Activated CD8-positive, alpha-beta memory T cell treated with anti-CD3 and anti-CD28 coated beads, Interleukin-2, amount 50 U/mL, for 4 hours (primary cell): Measurements from ENCODE around the gene ITPR2.
A peak's percentile ranks its signal among the peaks of the same experiment; 100 is the strongest.
"Not testable (repeated sequence)": the region's sequence is repeated elsewhere in the genome, so short reads cannot be mapped to it uniquely, and the experiment has no call there.

Source experiments
- DNase-seq: peaks from one replicate; pipeline ENCODE4 v3.0.0-alpha.2; 2020

ITPR2 gene

DNA sequence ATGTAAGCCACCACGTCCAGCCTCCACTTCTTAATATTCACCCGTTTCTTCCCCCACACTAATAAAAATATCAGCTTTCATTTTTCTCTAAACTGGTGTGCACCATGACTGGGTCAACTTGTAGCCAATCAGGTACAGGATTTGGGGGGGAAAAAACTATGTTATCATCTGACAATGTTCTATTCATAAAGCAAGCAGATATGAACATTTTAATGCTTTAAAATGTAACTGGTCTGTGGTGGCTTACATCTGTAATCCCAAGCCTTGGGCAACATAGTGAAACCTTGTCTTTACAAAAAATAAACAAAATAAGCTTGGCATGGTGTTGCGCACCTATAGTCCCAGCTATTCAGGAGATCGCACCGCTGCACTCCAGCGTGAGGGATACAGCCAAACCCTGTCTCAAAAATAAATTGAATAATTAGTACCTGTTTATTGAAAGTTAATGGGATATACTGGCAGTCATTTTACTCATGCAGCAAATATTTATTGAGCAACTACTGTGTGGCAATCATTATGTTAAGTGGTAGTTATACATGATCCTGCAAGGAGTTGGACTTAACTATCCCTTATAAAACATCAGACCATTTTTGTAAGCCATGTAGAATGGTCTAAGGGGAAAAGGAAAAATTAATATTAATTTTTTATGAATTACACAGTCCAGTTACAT, 15.3 kb upstream of the ITPR2 start:
- no peak for DNase-seq

DNA sequence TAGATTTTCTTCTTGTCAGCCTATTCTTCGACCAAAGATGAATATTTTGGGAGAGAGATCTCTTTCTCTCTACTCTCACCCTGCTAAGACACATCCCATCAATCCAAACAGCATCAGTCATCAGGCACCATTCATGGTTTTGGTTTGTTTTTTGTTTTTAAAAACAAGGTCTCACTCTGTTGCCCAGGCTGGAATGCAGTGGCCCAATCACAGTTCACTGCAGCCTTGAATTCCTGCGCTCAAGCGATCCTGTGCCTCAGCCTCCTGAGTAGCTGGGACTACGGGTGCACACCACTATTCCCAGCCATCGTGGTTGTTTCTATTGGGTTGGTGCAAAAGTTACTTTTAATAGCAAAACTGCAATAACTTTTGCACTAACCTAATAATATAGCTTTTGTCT, 14.4 kb upstream of the ITPR2 start:
- no peak for DNase-seq

DNA sequence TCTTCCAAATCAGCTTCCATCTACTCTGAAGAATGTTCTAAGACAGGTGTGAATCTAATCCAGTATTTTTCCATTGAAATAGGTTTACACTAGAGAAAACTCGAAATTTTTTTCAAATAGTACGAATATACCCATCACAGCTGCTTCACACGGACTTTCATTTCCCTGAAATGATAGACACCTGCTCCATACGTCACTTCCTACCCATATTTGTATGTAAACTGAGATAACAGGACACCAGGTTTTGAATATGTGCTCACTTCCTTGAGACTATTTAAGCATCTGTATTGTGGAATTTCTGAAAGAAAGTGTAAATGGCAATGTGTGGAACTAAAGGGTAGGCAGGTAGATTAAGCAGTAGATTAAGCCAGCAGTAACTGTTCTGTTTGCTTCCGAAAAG, 13.4 kb upstream of the ITPR2 start:
- DNase-seq = no peak

DNA sequence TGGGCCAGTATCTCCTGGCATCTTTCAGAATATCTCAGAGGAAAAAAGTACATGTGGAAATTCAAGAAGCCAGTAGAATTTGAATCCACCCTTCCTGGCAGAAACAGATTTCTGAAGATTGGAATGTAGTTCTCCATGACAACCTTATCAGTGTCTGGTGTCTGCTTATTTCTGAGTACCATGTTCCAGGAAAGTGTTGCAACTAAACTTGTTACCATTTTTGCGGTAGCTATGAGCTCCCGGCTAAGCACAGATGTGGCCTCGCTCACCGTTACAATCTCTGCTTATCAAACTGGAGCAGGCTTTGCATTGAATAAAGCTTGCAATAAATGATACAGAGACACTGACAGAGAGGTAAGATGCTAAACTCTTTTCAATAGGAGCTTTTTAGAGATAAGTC, 13.0 kb upstream of the ITPR2 start:
- no peak for DNase-seq

DNA sequence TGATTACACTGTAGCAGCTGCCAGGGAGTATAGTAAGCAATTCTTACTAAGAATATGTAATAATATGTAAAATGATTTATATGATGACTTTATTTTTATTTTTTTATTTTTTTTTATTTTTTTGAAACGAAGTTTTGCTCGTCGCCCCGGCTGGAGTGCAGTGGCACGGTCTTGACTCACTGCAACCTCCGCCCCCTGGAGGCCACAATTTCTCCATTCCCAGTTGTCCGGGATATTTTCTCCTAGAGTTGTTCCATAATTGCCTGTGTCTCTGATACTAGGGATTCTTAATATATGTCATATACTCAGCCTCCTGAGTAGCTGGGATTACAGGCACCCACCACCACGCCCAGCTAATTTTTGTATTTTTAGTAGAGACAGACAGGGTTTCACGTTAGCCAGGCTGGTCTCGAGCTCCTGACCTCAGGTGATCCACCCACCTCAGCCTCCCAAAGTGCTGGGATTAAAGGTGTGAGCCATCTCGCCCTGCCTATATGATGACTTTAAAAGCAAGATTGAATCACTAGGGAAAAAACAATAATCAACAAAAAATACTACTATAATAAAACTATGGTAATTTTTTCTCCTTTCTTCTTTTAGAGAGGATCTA, 12.2 kb upstream of the ITPR2 start:
- DNase-seq = peak; percentile 27

DNA sequence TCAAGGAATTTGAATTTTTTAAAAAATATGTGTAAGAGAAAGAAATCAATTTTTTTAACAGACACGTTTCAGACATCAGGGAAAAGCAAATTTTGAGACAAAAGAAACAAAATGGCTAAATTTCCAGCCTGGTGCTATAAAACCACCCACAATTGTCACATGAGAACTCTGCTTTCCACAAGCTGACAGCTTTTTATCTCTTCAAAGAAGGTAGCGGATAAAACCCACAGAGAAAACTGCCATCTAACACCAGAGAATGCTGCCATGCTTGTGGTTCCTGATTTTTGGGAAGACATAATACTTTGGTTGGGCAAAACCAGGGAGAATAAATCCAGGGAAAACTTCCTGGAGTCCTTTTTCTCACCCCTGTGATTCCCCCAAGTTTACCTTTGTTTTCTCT, 10.3 kb upstream of the ITPR2 start:
- DNase-seq = no peak

DNA sequence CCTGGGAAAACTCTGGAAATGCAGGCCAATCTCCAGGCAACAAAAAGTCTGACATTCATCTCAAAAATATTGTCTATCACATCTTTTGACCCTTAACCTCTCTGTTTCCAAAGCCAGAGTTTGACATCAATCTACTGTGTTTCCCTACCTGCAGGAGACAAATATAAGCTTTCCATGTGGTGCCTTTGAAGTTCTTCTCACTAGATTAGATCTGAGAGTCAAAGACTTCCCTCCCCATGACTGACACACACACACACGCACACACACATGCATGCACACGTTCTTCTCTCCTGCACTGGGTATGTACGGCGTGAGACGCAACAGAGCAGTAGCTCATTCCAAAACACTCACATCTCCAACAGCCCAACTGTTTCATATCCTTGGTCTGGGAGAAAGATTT, 8.1 kb upstream of the ITPR2 start:
- no peak for DNase-seq

DNA sequence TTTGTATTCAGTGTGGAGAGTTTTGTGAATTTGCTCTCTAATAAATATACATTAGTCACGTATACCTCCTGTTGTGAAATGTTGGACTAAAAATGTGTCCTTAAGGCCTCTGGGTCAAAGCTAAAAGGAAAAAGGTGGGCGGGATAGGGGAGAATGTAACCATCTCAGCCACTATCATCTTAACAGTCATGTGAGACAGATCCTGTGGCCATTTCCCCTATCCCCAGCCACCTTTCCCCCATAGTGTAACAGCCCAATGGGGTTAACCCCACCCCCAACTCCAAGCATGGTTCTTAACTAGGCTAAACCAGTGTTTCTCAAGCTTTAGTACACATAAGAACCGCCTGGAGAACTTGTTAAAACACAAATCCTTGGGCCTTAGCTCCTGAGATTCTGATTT, 6.5 kb upstream of the ITPR2 start:
- DNase-seq = no peak

DNA sequence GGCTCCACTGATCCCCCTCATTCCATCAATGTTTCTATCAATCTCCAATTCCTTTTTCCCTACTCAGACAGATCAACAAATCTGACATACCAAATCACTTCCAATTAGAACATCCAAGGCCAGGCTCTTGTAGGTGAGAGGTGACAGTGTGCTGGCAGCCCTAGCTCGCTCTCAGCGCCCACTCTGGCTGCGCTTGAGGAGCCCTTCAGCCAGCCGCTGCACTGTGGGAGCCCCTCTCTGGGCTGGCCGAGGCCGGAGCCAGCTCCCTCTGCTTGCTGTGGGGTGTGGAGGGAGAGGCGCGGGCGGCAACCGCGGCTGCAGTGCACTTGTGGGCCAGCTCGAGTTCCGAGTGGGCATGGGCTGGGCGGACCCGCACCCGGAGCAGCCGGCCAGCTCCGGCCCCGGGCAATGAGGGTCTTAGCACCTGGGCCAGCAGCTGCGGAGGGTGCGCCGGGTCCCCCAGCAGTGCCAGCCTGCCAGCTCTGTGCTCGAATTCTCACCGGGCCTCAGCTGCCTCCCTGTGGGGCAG, 6.0 kb upstream of the ITPR2 start:
- no peak for DNase-seq

DNA sequence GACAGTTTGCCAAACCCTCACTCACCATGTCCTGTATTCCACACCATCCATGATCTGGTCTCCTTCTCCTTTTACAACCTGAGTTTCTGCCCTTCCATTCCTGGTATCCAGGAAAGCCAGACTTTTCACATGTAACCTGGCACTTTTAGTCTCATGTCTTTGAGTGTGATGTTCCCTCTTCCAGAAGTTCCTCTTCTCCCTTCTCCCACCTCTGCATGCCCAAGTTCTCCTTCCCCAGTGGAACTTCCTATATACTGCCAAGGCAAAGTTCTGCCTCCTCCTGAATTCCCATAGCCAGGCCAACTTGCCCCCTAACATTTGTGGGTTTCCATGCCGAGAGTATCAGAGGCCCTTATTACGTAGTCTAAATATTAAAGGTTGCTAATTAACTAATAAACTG, 3.2 kb upstream of the ITPR2 start:
- DNase-seq = no peak

DNA sequence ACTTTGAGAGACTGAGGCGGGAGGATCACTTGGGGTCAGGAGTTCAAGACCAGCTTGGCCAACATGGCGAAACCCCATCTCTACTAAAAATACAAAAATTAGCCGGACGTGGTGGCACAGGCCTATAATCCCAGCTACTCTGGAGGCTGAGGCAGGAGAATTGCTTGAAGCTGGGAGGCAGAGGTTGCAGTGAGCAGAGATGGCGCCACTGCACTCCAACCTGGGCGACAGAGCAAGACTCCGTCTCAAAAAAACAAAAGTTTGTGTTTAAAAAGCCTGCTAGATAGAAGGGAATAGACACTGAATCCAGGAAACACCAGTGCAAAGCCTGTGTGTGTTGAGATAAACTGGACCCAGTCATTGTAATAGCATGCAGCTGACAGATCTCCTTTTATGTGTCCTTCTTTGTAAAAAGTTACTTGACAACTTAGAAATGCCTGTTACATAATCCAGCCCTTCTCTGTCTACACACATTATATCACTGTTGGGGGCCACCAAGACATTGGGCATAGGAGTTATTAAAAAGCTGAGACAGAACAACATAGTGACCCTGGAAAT, 1.6 kb upstream of the ITPR2 start:
- DNase-seq = not testable (repeated sequence)

DNA sequence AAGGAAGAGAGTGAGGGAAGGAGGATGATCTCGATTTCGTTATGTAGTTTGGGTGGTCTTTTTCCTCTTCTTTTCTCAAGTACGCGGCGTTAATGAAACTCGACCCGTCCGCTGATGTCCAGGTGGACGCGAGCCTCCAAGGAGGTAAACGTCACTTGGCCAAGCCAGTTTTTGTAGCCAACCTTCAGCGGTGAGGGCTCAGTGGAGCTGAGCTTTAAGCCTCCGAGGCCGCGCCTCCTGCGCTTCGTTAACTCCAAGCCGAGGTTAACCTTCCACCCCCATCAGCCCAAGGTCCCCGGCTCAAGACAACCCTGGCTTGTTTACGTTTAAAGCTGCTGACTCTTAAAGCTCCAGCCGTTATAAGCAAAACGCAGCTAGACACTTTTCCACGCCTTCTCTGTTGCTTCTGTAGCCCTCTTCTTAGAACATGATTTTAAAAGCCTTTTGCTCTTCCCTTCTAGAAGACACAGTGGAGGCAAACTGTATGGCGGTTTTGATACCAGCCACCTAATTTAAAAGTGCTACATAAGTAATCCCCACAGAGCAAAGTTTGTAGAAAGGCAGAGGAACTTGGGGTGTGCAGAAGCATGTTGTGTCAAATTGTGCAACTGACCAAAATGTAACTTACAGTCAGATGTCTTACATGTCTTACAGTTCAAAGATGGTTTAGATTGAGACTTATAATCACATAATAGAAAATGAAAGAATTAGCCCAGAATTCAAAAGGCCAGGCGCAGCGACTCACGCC, 923 bp upstream of the ITPR2 start:
- peak; percentile 39 for DNase-seq

DNA sequence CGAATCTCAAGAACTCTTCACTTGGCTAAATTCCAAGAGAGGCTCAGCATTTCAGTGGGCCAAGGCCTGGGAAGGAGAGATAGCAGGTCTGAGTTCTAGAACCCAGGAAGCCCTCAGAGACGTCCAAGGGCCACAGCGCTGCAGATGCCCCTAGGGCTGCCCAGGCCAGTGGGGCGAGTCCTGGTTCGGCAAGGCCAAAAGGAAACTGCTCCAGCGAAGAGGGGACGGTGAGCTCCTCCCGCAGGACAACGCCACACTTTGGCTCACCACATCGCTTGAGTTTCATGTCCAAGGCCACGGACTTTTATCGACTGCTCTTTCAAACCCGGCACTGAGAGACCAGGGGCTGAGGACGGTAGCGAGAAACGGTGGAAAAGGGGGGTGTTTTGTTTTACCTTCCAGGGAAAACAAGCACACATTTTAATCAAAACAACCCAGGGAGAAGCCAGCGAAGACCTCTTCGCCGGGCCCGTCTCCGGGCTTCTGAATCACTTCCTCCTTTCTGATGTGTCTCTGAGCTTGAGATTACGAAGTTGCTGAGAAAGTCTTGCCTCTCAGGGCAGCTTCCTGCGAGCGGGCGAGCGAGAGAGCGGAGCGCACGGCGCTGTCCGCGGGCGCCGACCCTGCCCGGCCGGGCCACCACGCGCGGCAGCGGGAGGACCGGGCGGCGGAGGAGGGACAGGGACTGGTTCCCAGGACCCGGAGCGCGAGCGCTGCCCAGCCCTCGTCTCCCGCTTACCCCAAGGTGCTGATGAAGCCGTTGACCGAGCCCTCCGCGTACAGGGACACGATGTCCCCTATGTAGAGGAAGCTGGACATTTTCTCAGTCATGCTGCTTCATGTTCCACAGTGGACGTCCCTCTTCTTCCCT, 808 bp downstream of the ITPR2 start:
- peak; percentile 64 for DNase-seq

DNA sequence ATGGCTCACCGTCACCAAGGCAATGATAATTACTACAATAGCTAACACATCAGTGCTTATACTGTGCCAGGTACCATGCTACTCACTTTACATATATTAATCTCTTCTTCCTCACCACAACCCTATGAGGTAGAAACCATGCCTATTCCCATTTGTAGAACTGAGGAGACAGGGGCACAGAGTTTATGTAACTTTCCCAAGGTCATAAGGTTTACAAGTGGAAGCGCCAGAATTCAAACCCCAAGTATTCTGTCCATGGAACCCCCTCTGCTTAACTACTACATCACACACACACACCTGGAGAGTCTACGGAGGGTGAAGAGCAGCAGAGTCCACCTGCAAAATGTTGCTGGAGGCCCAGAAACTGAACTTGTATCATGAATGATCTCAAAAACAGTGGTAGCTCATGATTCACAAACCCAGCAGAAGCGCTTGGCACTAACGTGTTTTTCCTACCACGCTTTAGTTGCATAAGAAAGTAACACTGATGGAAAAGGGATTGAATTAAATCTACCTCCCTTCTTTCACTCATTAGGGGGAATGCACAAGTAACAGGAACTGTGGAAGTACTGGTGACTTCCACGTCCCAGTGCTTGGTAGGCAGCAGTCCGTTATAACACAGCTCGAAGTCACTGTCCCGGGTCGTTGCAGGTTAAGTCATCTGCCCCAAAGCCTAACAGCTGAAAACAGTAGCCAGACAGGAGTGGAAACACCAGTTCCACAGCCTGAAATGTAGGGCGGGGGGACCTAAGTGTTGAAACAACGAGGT, 2.0 kb downstream of the ITPR2 start:
- DNase-seq = no peak

DNA sequence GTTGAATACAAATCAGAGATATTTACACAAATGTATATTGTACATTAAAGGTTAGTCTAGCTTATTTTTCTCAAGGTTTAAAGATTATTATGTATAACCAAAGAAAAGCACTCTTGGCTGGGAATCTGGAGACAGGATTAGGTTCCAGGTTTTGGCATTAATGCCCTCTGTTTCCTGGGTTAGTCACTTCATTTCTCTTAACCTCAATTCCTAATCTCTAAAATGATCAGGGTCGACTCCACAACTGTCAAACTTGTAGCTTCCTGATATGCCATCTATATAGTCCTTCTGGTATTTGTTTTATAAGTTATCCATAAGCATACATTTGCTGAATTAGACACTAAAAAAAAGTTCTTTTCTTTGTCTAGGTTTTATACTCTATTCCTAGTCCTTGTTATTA, 2.6 kb downstream of the ITPR2 start:
- no peak for DNase-seq

DNA sequence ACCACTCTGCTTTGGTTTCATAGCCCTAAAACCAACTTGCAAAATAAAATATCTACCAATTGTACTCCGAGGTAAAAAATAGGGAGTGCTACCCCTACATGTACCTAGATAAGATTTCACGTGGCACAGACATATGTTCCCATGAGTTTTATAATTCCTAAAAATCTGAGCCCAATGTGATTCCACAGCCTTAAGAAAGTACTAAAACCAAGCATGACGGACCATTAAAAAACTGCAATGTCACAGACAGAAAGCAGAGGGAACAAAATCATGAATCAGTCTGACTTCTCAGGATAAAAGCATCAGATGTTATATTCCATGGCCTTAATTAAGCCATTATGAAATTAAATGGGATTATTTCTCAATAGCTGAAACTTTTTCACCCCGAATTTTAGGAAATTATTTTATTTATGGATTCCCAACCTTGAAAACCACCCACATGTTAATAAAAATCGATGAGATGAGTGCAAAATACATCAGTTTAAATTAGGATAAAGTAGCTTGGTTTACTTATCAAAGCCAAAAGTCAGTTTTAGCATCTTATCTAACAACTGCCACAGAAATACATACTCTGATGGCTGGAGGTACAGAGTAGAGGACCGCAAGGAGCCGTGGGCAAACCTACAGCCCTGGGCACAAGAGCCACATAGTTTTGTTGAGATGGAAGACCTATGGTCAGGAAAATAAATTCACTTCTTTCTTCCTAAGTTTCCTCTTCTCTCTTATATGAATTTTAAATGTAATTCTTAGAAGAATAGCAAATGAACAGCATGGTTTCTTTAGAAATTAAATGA, 4.5 kb downstream of the ITPR2 start:
- DNase-seq = no peak

DNA sequence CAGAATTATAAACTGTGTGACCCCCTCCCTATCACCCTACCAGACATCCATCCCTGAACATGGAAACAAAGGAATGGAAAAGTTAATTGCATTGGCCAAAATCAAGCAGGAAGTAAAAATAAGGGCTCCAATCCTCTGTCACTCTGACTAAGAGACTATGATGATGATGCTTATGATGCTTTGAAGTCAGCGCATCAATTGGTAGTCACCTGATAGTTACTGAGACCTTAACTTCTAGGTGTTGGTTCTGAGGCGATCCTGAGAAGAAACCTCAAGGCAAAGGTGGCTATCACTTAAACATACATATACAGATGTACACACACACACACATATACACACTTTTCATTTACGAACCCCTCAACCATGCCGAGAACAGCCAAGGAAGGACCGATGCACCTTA, 6.6 kb downstream of the ITPR2 start:
- DNase-seq = no peak

DNA sequence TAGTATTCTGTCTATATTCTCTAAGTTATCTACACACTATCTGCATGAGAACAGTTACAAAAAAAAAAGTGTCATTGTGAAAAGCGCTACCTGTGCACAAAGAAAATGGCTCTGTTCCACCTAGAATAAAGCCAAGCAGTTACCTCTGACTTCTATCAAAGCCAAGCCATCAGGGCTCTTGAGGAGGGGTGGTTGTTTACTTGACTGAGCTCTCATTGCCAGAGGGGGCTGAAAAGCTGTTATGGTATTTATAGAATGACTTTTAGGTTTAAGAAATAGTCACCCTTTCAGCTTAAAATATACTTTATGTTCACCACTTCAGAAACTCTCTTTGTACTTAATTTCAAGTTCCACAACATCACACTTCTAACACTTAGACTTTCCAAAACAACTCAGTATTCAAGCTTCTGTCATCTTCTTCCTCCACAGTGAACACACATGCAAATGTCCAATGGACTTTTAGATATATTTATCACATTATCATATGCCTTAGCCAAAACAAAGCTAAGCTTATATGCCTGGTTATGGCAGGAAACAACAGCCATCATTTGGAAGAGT, 7.5 kb downstream of the ITPR2 start:
- no peak for DNase-seq

DNA sequence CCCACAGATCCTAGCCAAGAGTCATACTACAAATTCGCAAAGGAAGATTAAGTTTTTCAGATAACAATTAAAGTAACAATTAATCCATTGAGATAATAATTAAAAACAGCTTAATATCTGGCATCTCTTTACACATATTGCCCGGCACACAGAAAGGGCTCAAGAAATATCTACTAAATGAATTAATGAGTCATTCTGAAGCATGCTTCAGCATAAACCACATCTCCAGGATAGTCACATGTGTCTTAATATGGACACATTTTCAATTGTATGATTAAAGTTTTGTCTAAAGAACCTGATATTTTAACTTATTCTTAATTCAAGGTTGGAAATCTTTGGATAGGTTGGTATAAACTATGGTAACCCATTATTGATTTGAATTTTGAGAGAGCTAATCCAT, 9.6 kb downstream of the ITPR2 start:
- DNase-seq = no peak

DNA sequence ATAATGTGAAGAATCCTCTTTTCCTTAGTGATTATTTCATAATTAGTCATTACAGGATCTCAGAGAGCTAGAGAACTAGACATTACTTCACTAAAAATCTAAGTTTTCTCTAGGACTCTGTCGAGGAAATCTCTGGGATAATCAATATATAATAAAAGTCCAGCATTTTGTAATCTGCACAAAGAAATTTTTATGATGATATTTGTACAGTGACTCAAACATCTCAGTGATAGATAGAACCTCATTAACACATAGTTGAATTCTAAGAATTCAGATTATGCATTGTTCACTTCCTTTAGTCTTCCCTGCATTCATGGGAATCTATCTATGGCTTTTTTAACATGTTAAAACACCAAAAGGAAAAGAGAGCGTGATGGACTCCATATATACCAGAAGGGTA, 11.0 kb downstream of the ITPR2 start:
- no peak for DNase-seq

DNA sequence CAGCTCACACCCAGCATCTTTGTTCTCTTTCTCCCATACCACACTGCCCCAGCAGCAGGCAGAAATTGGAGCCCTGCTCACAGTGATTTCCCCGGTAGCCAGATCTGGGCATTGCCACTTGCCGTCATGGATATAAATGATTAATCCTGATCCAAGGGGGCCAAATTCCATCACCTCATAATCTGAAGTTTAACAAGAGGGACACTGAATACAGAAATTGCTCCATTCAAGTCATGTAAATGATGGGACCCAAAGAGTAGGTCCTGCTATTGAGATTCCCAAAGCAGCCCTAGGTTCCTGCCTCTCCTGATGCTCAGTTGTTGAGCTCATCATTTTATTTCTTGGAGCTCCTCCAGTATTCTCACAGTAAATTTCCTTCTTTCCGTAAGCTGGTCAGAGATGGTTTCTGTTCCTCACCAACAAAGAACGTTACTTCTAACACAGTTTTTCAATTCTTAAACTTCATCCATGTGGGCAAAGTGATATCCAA, 11.7 kb downstream of the ITPR2 start:
- DNase-seq = no peak
